Mucosa of stomach (tissue), 1 donor: Measurements from ENCODE around the gene RPS2.
"Not testable (repeated sequence)": the region's sequence is repeated elsewhere in the genome, so short reads cannot be mapped to it uniquely, and the experiment has no call there.

Experiments used
- H3K27me3 ChIP-seq: one replicate; pipeline ENCODE4 v1.7.0; 2013; ENCODE audit warnings: mild to moderate bottlenecking, low read length; ENCODE audit not compliant: control insufficient read depth, insufficient read depth
- H3K36me3 ChIP-seq: one replicate; pipeline ENCODE4 v1.7.0; 2013; ENCODE audit warnings: low read length; ENCODE audit not compliant: control insufficient read depth, insufficient read depth
- H3K4me1 ChIP-seq: one replicate; pipeline ENCODE4 v1.7.0; 2013; ENCODE audit warnings: mild to moderate bottlenecking, low read length; ENCODE audit not compliant: control insufficient read depth, insufficient read depth
- H3K4me3 ChIP-seq: one replicate; pipeline ENCODE4 v1.7.0; 2013; ENCODE audit warnings: low read length
- H3K9ac ChIP-seq: one replicate; pipeline ENCODE4 v1.7.0; 2013; ENCODE audit warnings: mild to moderate bottlenecking, low read length, moderate library complexity
- H3K9me3 ChIP-seq: one replicate; pipeline ENCODE4 v1.7.0; 2013; ENCODE audit warnings: mild to moderate bottlenecking, low read length, moderate library complexity; ENCODE audit not compliant: control insufficient read depth
- donor health status: Pancreatic carcinoma.

RPS2 gene

DNA sequence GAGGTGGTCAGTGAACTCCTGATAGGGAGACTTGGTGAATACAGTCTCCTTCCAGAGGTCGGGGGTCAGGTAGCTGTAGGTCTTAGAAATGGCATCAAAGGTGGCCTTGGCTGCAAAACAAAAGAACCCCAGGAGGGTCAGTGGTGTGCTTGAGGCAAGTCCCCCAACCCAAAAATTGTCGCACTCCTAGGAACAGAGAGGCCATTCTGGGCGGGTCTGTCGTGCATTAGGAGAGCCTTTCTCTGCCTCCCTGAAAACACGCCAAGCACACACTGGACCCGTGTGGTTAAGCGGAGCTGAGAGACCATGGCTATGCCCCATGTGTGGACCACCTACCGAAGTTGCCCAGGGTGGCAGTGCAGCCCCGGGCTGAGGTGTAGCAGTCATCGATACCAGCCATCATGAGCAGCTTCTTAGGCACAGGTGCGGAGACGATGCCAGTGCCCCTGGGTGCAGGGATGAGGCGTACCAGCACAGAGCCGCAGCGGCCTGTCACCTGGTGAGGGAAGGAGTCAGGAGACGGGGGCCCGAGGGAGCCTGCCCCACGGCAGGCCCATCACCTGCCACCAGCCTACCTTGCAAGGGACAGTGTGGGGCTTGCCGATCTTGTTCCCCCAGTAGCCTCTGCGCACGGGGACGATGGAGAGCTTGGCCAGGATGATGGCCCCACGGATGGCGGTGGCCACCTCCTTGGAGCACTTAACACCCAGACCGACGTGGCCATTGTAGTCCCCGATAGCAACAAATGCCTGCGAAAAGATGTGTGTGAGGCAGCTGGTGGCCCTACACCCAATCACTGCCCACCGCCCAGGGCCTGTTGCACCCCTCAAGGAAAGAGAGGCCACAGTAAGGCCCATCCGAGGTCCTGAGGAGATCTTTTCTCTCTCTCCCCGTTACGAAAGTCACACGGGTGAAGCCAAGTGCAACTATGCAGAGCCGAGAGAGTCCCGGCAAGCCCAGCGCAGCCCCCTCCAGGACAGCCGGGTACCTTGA, 2.2 kb downstream of the RPS2 start:
- Histone ChIP-seq H3K4me1 (peaks cover 21% of the 10 kb centered on the region), H3K36me3 (peaks cover 13% of the 10 kb centered on the region)
- not testable (repeated sequence) for H3K9ac ChIP-seq, H3K27me3 ChIP-seq, H3K4me3 ChIP-seq, H3K9me3 ChIP-seq

DNA sequence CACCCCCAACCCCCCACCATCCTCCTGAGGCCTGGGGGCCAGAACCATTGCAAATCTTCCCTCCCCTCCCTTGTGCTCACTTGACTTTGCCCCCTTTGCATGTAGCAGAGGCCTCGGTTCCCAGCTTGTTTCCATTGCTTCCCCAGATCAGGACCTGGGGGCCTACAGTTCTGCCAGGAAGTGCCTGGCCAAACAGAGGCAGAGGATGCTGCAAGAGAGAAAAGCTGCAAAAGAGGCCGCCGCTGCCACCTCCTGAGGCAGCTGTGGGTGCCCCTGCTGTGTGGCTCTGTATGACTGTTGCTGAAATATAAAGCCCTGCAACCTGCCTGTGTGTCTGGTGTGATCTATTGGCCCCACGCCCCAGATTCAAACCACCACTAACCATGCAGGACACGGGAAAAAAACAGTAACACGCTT, 3.0 kb downstream of the RPS2 start:
- Histone ChIP-seq H3K4me1 (peaks cover 21% of the 10 kb centered on the region), H3K4me3 (no peak overlapping the region), H3K9me3 (no peaks in the 10 kb centered on the region), H3K36me3 (peaks cover 13% of the 10 kb centered on the region), H3K27me3 (no peaks in the 10 kb centered on the region), H3K9ac (no peak overlapping the region)

- peaks cover 21% of the 10 kb centered on the region for H3K4me1 ChIP-seq
- H3K9ac ChIP-seq: no peak overlapping the region
Measured at GRCh38 chr16:1960665-1961630, 3.7 kb downstream of the RPS2 start.

GRCh38 chr16:1959269-1960039, 5.2 kb downstream of the RPS2 start, which contains the start of gene NDUFB10:
Gene NDUFB10 (plus strand): TSS chr16:1959538. CDS start chr16:1959625, 87 bp downstream.
- H3K9me3 ChIP-seq: no peaks in the 10 kb centered on the region
- peaks cover 16% of the 10 kb centered on the region for H3K4me1 ChIP-seq
- H3K9ac ChIP-seq: peak within 1 kb of the TSS; percentile 87
- H3K27me3 ChIP-seq: no peaks in the 10 kb centered on the region
- H3K4me3 ChIP-seq: peak within 1 kb of the TSS; percentile 74
- peaks cover 13% of the 10 kb centered on the region for H3K36me3 ChIP-seq

More at GRCh38 chr16:1960665-1961630, 3.7 kb downstream of the RPS2 start:
- Histone ChIP-seq H3K36me3 (peaks cover 13% of the 10 kb centered on the region), H3K4me3 (no peak overlapping the region), H3K9me3 (no peaks in the 10 kb centered on the region), H3K27me3 (no peaks in the 10 kb centered on the region)

GRCh38 chr16:1958715-1959268, 5.8 kb downstream of the RPS2 start:
- Histone ChIP-seq H3K27me3 (no peaks in the 10 kb centered on the region), H3K4me1 (peaks cover 16% of the 10 kb centered on the region), H3K9me3 (no peaks in the 10 kb centered on the region), H3K36me3 (peaks cover 13% of the 10 kb centered on the region), H3K4me3 (no peak overlapping the region), H3K9ac (no peak overlapping the region)

DNA sequence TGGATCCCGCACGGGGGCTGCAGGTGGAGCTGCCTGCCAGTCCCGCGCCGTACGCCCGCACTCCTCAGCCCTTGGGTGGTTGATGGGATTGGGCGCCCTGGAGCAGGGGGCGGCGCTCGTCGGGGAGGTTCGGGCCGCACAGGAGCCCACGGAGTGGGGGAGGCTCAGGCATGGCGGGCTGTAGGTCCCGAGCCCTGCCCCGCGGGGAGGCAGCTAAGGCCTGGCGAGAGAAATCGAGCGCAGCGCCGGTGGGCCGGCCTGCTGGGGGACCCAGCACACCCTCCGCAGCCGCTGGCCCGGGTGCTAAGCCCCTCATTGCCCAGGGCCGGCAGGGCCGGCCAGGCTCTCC, 6.5 kb downstream of the RPS2 start:
- Histone ChIP-seq H3K4me1 (peaks cover 16% of the 10 kb centered on the region), H3K36me3 (peaks cover 13% of the 10 kb centered on the region)
- H3K9me3 ChIP-seq, H3K4me3 ChIP-seq, H3K27me3 ChIP-seq, H3K9ac ChIP-seq: not testable (repeated sequence)

- not testable (repeated sequence) for H3K9me3 ChIP-seq, H3K36me3 ChIP-seq, H3K27me3 ChIP-seq, H3K4me3 ChIP-seq, H3K9ac ChIP-seq
- H3K4me1 ChIP-seq: peaks cover 16% of the 10 kb centered on the region
Measured at GRCh38 chr16:1957434-1958142, 7.0 kb downstream of the RPS2 start.

- H3K4me1 ChIP-seq: peaks cover 1% of the 10 kb centered on the region
- no peaks in the 10 kb centered on the region for H3K9me3 ChIP-seq
- H3K9ac ChIP-seq: no peak overlapping the region
- no peak overlapping the region for H3K4me3 ChIP-seq
- H3K36me3 ChIP-seq: no peaks in the 10 kb centered on the region
- H3K27me3 ChIP-seq: no peaks in the 10 kb centered on the region
Measured at GRCh38 chr16:1953734-1954133, 10.9 kb downstream of the RPS2 start.

DNA sequence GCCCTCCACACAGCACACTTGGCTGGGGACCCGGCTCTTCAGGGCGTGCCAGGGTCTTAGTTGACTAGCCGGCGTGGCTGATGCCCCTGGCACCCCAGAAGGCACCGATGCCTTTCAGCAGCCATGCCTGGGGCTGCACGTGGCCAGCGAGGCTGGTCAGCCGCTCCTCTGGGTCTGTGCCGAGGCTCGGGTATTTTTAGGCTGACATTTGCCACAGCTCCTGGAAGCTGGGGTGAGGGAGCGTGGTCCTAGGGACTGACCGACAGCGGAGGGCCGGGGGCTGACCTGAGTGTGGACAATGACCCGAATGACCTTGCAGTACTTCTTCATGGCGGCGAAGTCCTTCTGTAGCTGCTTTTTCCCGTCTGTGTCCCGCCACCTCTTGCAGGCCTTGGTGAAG, 14.1 kb downstream of the RPS2 start:
- Histone ChIP-seq H3K9me3 (no peaks in the 10 kb centered on the region), H3K4me1 (no peaks in the 10 kb centered on the region), H3K36me3 (no peaks in the 10 kb centered on the region), H3K4me3 (no peak overlapping the region), H3K9ac (no peak overlapping the region), H3K27me3 (no peaks in the 10 kb centered on the region)

GRCh38 chr16:1950047-1950446, 14.6 kb downstream of the RPS2 start:
- no peaks in the 10 kb centered on the region for H3K36me3 ChIP-seq
- H3K4me1 ChIP-seq: no peaks in the 10 kb centered on the region
- no peaks in the 10 kb centered on the region for H3K9me3 ChIP-seq
- H3K27me3 ChIP-seq: no peaks in the 10 kb centered on the region
- no peak overlapping the region for H3K4me3 ChIP-seq
- no peak overlapping the region for H3K9ac ChIP-seq

DNA sequence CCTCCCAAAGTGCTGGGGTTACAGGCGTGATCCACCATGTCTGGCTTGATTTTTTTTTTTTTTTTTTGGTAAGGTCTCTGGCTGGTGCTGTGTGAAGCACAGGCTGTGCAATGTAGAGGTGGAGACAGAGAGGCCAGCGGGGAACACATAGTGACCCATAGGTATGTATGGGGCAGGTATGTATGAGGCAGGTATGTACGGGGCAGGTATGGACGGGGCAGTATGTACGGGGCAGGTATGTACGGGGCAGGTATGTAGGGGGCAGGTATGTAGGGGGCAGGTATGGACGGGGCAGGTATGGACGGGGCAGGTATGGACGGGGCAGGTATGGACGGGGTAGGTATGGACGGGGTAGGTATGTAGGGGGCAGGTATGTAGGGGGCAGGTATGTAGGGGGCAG, 15.1 kb downstream of the RPS2 start:
- Histone ChIP-seq H3K9ac (no peak overlapping the region), H3K36me3 (no peaks in the 10 kb centered on the region), H3K4me3 (no peak overlapping the region), H3K4me1 (no peaks in the 10 kb centered on the region), H3K9me3 (no peaks in the 10 kb centered on the region), H3K27me3 (no peaks in the 10 kb centered on the region)
